HL-60/S4 treated with retinoic acid at 250 ng/mL for 4 days and 3 days (cell line): Measurements from ENCODE around the gene KMT2E.

ENCODE experiments used
- in situ Hi-C: fragments of 300-500 bp; cut with MboI; formaldehyde crosslinking; loops from 2 replicates; pipeline ENCODE4 v1.7.0; 2022; ENCODE audit warnings: low sequenced_read_pairs

The KMT2E gene

DNA sequence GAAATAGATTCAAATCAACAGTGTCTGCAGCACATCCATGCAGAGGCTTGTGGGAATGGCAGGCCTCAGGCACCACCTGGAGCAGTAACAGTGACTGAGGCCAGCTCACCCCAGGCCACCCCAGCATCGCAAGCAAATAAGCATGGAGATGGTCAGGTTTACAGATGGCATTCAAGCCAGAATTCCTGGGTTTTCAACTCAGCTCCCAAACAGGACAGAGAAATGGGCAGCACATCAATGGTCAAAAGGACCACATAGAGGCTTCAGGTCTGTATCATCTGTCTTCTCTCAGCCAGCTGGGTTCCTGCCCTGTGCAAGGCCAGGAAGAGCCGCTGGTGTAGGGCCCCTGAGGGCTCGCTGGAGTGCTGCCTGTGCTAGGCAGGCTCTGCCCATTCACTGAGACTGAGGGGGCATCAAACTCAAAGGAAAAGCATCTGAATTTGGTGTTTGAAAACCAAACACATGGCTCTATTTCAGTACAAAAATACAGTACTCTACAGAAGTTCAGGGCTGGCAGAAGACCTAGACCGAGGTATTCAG is 112.5 kb downstream of the KMT2E start:
- in situ Hi-C loops, result loop anchor here (25.0 kb wide), 1 partner anchor 361 kb away; no protein-coding TSS in a partner anchor

GRCh38 chr7:105127179-105127578 is 113.2 kb downstream of the KMT2E start:
- in situ Hi-C loops, result loop anchor here (25.0 kb wide), 1 partner anchor 360 kb away; no protein-coding TSS in a partner anchor

DNA sequence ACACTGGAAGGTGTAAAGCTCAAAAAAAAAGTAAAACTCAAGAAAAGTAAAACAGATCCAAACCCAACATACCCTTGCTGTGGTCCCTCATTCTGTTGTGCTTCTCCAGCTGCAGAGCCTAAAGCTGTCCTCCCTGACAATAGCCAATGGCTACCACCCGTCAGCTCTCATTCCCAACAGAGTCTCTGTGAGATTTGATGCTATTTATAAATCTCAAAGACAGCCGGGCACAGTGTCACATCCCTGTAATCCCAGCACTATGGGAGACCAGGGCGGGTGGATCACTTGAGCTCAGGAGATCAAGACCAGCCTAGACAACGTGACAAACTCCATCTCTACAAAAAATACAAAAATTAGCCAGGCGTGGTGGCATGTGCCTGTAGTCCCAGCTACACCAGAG is 116.0 kb downstream of the KMT2E start:
- in situ Hi-C loops, result loop anchor here (25.0 kb wide), 1 partner anchor 357 kb away; no protein-coding TSS in a partner anchor

DNA sequence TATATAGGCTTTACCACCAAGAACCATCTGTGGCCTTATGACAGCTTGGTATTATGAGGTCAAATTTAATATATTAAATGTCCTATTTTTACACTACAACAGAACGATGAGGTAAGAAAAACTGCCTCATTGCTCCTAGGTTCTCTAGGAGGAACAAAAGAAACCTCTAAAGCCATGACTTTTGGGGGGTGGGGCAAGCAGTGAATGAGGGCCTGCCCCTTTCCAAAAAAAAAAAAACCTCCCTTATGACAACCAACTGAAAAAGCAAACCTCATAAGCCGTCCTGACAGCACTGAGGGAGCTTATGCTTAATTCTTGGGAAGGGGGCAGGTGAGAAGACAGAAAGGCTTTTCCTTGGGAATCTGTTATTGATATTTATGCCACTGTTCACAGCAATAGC is 116.6 kb downstream of the KMT2E start:
- in situ Hi-C loops, result loop anchor here (25.0 kb wide), 1 partner anchor 357 kb away; no protein-coding TSS in a partner anchor

DNA sequence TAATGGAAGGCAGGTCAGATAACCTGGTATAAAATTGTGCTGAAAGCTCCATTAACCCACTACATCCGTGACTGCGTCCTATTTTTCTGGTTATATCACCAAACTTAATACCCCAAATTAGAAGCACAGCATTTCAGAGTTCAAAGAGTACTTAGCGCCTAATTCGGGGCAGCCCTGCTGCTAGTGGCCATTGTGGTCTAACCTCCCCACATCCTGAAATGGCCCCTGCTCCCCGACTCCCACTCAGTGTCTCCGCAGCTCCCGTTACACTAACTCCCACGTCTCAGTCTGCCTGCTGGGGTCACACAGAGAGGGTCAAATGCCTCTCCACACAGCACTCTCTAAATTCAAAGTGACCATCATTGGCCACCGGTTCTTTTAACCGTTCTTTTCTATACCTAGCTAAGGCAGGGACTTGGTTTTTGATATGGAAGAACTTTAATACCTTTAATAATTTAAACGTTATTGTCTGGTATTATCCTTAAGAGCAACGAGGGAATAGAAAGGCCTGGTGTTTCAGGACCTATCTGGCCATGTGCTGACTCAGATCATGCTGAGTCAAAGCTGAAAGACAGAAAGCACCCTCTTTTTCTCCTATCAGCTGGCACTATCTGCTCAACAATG is 117.1 kb downstream of the KMT2E start:
- in situ Hi-C loops, result loop anchor here (25.0 kb wide), 1 partner anchor 356 kb away; no protein-coding TSS in a partner anchor

DNA sequence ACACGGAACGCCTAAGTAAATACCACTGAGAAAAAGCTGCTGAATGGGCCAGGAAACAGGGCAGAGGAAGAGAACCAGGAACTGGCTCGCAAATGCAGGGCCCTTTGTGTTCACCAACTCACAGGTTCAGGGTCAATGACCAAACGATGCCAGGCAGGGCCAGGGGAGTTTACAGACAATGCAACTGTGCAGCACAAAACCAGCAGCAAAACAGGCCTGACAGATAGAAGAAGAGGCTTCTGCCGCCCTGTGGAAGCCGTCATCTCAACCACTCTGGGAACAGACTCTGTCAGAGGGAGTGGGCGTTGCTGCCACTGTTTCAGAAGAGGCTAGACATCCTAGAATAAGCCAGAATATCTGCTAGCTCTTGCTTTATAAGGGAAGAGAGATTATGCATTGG is 117.9 kb downstream of the KMT2E start:
- in situ Hi-C loops, result loop anchor here (25.0 kb wide), 1 partner anchor 355 kb away; no protein-coding TSS in a partner anchor

DNA sequence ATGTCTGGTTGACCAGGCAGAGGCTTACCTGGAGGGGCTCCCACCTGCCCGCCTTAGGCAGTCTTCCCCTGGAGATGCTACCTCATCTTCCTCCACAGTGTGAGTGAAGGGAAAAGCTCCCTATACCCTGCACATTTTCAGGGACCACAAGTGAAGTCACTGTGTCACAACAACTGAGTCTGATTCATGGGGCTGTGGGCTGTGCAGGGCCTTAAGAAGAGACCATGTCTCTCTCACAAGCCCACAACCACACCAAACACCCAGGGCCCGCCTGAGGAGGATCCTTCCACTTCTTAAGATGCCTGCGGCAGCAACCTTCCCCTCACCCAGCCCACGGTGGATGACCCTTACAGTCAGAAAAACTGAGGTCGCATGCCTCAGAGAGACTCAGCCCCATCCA is 118.3 kb downstream of the KMT2E start:
- in situ Hi-C loops, result loop anchor here (25.0 kb wide), 1 partner anchor 355 kb away; no protein-coding TSS in a partner anchor

- in situ Hi-C loops, result loop anchor here (25.0 kb wide), 1 partner anchor 354 kb away; no protein-coding TSS in a partner anchor
Observed at GRCh38 chr7:105132835-105133234, 118.8 kb downstream of the KMT2E start.

- in situ Hi-C loops, result loop anchor here (25.0 kb wide), 1 partner anchor 354 kb away; no protein-coding TSS in a partner anchor
Observed at GRCh38 chr7:105133358-105133757, 119.4 kb downstream of the KMT2E start.

DNA sequence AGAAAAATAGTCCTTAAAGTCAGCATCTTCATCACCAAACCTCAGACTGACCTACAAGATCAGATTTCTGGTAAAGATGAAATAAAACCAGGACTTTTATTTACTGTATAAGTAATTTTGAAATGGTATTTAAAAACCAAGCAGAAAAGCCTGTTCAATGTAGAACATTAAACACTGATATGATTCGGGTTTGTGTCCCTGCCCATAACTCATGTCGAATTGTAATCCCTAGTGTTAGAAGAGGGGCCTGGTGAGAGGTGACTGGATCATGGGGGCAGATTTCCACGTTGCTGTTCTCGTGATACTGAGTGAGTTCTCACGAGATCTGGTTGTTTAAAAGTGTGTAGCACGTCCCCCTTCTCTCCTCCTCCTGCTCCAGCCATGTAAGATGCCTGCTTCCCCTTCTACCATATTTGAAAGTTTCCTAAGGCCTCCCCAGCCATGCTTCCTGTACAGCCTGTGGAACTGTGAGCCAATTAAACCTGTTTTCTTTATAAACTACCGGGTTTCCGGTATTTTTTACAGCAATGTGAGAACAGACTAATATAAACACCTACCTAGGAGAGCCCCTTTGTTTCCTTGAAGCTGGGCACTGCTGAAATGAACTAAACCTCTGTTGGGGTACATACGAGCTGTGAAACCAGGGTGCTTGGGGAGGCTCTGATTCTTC is 120.1 kb downstream of the KMT2E start:
- in situ Hi-C loops, result loop anchor here (25.0 kb wide), 1 partner anchor 353 kb away; no protein-coding TSS in a partner anchor

DNA sequence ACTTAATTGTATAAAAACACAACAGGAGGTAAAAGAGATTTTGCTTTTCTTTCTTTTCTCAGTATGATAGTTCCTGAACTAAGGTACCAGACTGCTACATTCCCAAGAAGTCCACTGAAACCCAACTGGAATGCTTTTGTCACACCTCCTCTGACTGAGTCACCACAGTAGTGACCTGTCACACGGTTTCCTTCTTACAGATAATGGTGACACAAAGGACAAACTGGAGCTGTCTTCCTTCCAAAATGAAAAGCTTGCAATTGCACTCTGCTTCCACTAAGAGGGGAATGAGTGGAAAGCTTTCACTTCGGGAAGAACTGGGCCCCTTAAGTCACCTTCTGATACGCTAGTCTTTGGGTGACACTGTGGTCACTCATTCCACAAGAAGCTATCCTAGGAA is 122.2 kb downstream of the KMT2E start:
- in situ Hi-C loops, result loop anchor here (25.0 kb wide), 1 partner anchor 351 kb away; no protein-coding TSS in a partner anchor

- in situ Hi-C loops, result loop anchor here (25.0 kb wide), 1 partner anchor 349 kb away; no protein-coding TSS in a partner anchor
Observed at GRCh38 chr7:105137898-105138297, 123.9 kb downstream of the KMT2E start.

DNA sequence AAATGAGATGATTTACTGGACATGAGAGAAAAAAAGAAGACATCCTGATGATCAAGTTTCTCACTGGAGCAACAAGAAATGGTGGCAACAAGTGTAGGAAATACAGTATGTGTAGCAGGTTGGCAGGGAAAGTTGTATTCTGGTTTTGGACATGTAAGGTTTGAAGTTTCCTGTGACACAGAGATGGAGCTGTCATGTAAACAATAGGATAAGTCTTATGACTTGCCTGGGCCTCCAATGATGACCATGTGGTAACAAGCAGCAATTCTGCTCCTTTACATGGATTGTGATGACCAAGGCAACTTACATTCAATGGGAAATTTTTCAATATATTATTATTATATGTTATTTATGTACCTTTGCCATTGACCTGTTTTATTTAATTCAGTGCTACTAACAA is 125.4 kb downstream of the KMT2E start:
- in situ Hi-C loops, result loop anchor here (25.0 kb wide), 1 partner anchor 348 kb away; no protein-coding TSS in a partner anchor

GRCh38 chr7:105141068-105141467 is 127.1 kb downstream of the KMT2E start:
- in situ Hi-C loops, result loop anchor here (25.0 kb wide), 1 partner anchor 346 kb away; no protein-coding TSS in a partner anchor

GRCh38 chr7:105149827-105150226 is 135.8 kb downstream of the KMT2E start:
- in situ Hi-C loops, result loop anchor here (25.0 kb wide), 1 partner anchor 337 kb away; no protein-coding TSS in a partner anchor

DNA sequence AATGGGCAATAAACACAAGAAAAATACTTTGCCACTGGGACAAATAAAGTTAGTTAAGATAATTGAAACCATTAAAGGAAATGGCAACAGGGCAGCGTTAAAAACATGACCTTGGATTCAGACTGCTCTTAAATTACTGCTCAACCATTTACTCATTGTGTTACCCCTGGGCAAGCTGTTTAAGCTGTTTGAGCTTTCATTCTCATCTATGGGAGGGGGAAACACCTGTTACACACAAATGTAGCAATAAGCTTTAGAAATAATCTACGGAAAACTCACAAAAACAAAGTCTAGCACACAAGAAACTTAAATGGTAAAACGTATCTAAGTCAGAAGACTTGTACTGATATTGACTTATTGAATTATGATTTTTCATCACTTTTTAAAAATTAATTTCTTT is 137.1 kb downstream of the KMT2E start:
- in situ Hi-C loops, result no loop called here

DNA sequence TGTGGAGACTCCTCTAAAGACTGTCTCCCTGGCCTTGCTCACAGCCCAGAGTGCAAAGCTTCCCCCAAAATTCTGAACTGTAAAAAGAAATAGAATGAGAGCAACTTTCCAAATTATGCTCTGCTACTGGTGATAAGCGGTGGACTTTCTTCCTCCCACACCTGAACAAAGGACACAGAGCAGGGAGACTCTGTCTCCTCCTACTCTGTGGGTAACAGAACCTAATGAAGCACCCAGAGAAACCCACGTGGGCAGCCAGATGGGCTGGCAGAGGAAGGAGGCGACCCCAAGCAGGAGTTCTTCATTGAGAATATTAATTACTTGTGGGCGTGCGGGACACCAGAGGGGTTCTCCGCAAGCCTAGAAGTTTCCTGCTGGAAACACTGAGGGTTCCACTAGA is 139.5 kb downstream of the KMT2E start:
- in situ Hi-C loops, result no loop called here

- in situ Hi-C loops, result no loop called here
Observed at GRCh38 chr7:105154084-105154483, 140.1 kb downstream of the KMT2E start.

- in situ Hi-C loops, result no loop called here
Observed at GRCh38 chr7:105156731-105157130, 142.7 kb downstream of the KMT2E start.

DNA sequence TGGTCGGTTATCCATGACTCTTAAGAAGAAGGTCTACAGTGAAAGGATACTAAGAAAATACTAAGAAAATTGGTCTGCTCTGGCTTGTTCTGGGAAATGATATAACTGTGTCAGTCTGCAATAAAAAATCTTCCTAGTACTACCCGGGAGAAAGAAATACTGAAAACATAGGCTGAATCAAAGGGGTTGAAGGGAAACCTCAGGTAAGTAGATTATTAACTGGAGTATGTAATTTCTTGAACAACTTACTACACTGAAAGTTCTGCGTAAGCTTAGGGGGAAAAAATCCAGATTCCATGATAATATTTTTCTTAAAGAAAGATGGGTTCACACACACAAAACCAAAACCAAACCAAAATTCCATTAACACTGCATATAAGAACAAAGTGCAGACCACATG is 143.3 kb downstream of the KMT2E start:
- in situ Hi-C loops, result no loop called here

DNA sequence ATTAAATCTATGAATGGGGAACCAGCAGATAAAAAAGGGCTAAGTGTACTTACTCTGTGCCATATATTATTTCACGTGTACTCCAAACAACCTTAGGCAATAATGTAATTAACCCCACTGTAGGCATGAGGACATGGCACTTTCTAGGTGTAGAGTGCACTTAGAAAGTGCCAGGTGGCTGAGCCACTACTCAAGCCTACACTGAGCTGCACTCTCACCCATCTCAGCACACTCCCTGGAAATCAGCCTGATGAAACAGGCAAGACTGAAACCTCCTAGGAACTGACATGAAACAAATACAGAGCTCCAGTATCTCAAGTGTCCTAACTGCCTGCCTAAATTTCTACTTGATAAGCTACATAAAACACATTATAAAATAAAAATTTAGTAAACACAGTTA is 147.4 kb downstream of the KMT2E start:
- in situ Hi-C loops, result no loop called here
